Stimulated activated CD8-positive, alpha-beta memory T cell treated with anti-CD3 and anti-CD28 coated beads, Interleukin-4, amount 100 ng/mL, for 48 hours (primary cell): ENCODE measurements around the gene APCS.

ENCODE experiments used
- DNase-seq: peaks from one replicate; pipeline ENCODE4 v3.0.0-alpha.2; 2020

The APCS gene

GRCh38 chr1:159587461-159587951 lies at the start of gene APCS:
Gene APCS (plus strand): TSS chr1:159587826. CDS start chr1:159587922, 96 bp downstream.
- DNase-seq = no peak

- DNase-seq = no peak
Measured at GRCh38 chr1:159548126-159548525, 39.5 kb upstream of the APCS start.

- no peak for DNase-seq
Measured at GRCh38 chr1:159554261-159554660, 33.4 kb upstream of the APCS start.

GRCh38 chr1:159554696-159555095 lies 32.9 kb upstream of the APCS start:
- no peak for DNase-seq

GRCh38 chr1:159556931-159557369 lies 30.7 kb upstream of the APCS start:
- no peak for DNase-seq

GRCh38 chr1:159560599-159560998 lies 27.0 kb upstream of the APCS start:
- DNase-seq = no peak

- DNase-seq = no peak
Measured at GRCh38 chr1:159561497-159561896, 26.1 kb upstream of the APCS start.

GRCh38 chr1:159562680-159563079 lies 24.9 kb upstream of the APCS start:
- DNase-seq = no peak

- DNase-seq = no peak
Measured at GRCh38 chr1:159577446-159577845, 10.2 kb upstream of the APCS start.

- DNase-seq = no peak
Measured at GRCh38 chr1:159580340-159580739, 7.3 kb upstream of the APCS start.

GRCh38 chr1:159581422-159581821 lies 6.2 kb upstream of the APCS start:
- DNase-seq = no peak

- no peak for DNase-seq
Measured at GRCh38 chr1:159584536-159584935, 3.1 kb upstream of the APCS start.

GRCh38 chr1:159591981-159592380 lies 4.4 kb downstream of the APCS start:
- DNase-seq = no peak

GRCh38 chr1:159594625-159595405 lies 7.2 kb downstream of the APCS start:
- DNase-seq = no peak

GRCh38 chr1:159598196-159598595 lies 10.6 kb downstream of the APCS start:
- DNase-seq = no peak

GRCh38 chr1:159600894-159601293 lies 13.3 kb downstream of the APCS start:
- no peak for DNase-seq

GRCh38 chr1:159602501-159602999 lies 14.9 kb downstream of the APCS start:
- DNase-seq = no peak

GRCh38 chr1:159612211-159612885 lies 24.7 kb downstream of the APCS start:
- no peak for DNase-seq

- DNase-seq = no peak
Measured at GRCh38 chr1:159632922-159633321, 45.3 kb downstream of the APCS start.
